Measurements from ENCODE around the gene NFIB. TPM values are rescaled to one million over a fixed set of nuclear protein-coding genes. Genes with fewer than 3 reads are reported as not detected.

NFIB gene
- total and polyA plus RNA-seq, 10 of the 15 experiments (the other 5 are each of a cell fraction or from before 2014, with no cell fraction given): under 0.01 to 0.19 (median 0.05) TPM; not detected in 3

GRCh38 chr9:14214065-14214684 is 99.8 kb downstream of the NFIB start (continued):
- no peak for TF ChIP-seq REST (IDR thresholded peaks at IDR 0.05; ENCODE audit: low read depth, low read length)
- TF ChIP-seq ZBTB11 (CRISPR knock-in tag; IDR thresholded peaks at IDR 0.05): no peak
- no peak for TF ChIP-seq ZBTB4 (CRISPR knock-in tag; IDR thresholded peaks at IDR 0.05)
- no peak for TF ChIP-seq POLR2A (IDR thresholded peaks at IDR 0.05; ENCODE audit: low read depth, low read length)
- TF ChIP-seq MLLT1 (IDR thresholded peaks at IDR 0.05): no peak
- no peak for TF ChIP-seq HCFC1 (IDR thresholded peaks at IDR 0.05; ENCODE audit: low read length)
- TF ChIP-seq ASH2L (IDR thresholded peaks at IDR 0.05; ENCODE audit: borderline replicate concordance, low read depth): no peak
- TF ChIP-seq IRF5 (IDR thresholded peaks at IDR 0.05; ENCODE audit: borderline replicate concordance): no peak

Measured in GM12878 (cell line).